HG03103 (cell line): ENCODE data around the gene ETV3.
A peak's percentile ranks its signal among the peaks of the same experiment; 100 is the strongest.
"Not testable (repeated sequence)": the region's sequence is repeated elsewhere in the genome, so short reads cannot be mapped to it uniquely, and the experiment has no call there.

Source experiments
- ATAC-seq: cut with Tn5 transposase; IDR thresholded peaks from one replicate; pipeline ENCODE4 v1.9.1; 2021; ENCODE audit warnings: low read depth; ENCODE audit not compliant: unreplicated experiment

ETV3 gene

GRCh38 chr1:157114183-157115121 is 23.7 kb downstream of the ETV3 start:
- ATAC-seq: no peak

GRCh38 chr1:157113631-157114030 is 24.6 kb downstream of the ETV3 start:
- ATAC-seq: no peak

- ATAC-seq: no peak
These were observed 25.1 kb downstream of the ETV3 start for GRCh38 chr1:157113106-157113505.

GRCh38 chr1:157112186-157112867 is 25.9 kb downstream of the ETV3 start:
- ATAC-seq: no peak

- ATAC-seq: no peak
These were observed 26.6 kb downstream of the ETV3 start for GRCh38 chr1:157111396-157112165.

GRCh38 chr1:157110686-157111085 is 27.5 kb downstream of the ETV3 start:
- ATAC-seq: no peak

- ATAC-seq: no peak
These were observed 28.2 kb downstream of the ETV3 start for GRCh38 chr1:157110003-157110402.

GRCh38 chr1:157108448-157108847 is 29.7 kb downstream of the ETV3 start:
- no peak for ATAC-seq

GRCh38 chr1:157107702-157108101 is 30.5 kb downstream of the ETV3 start:
- no peak for ATAC-seq

GRCh38 chr1:157106813-157107189 is 31.4 kb downstream of the ETV3 start:
- no peak for ATAC-seq

GRCh38 chr1:157105988-157106812 is 32.0 kb downstream of the ETV3 start:
- peak; percentile 71 for ATAC-seq

- no peak for ATAC-seq
These were observed 32.8 kb downstream of the ETV3 start for GRCh38 chr1:157105298-157105987.

- ATAC-seq: no peak
These were observed 33.4 kb downstream of the ETV3 start for GRCh38 chr1:157104598-157105293.

- ATAC-seq: no peak
These were observed 34.9 kb downstream of the ETV3 start for GRCh38 chr1:157103268-157103667.

- no peak for ATAC-seq
These were observed 37.0 kb downstream of the ETV3 start for GRCh38 chr1:157101149-157101548.

GRCh38 chr1:157099633-157100009 is 38.6 kb downstream of the ETV3 start, which contains the start of gene ETV3L:
TSS of gene ETV3L (minus strand) at chr1:157099808. CDS start at chr1:157099523, 285 bp downstream.
- ATAC-seq: no peak

GRCh38 chr1:157098987-157099632 is 39.1 kb downstream of the ETV3 start:
- not testable (repeated sequence) for ATAC-seq

GRCh38 chr1:157098519-157098918 is 39.7 kb downstream of the ETV3 start:
- ATAC-seq: no peak
